AG04450 (cell line): ENCODE measurements around the gene CDC27. TPM values are rescaled to one million over a fixed set of nuclear protein-coding genes. Genes with fewer than 3 reads are reported as not detected.
A peak's percentile ranks its signal among the peaks of the same experiment; 100 is the strongest.
"Not testable (repeated sequence)": the region's sequence is repeated elsewhere in the genome, so short reads cannot be mapped to it uniquely, and the experiment has no call there.

Experiments
- CTCF ChIA-PET: fragments of 300-600, 350-600 bp; formaldehyde crosslinking; extraction: SDS; loops from one replicate; lab custom pipeline; 2022; ENCODE audit warnings: antibody characterized with exemption, inconsistent platforms; lab: Charles Lee
- POLR2A ChIA-PET: fragments of 350-600 bp; formaldehyde crosslinking; extraction: SDS; loops from one replicate; lab custom pipeline; 2021; ENCODE audit warnings: antibody characterized with exemption, inconsistent platforms; lab: Yijun Ruan, JAX
- DNase-seq: peaks from one replicate; pipeline ENCODE4 v3.0.0-alpha.2; 2011; ENCODE audit warnings: low read depth, low spot score
- H3K27ac ChIP-seq: one replicate; pipeline ENCODE4 v1.5.1; 2012; ENCODE audit warnings: low read depth, low read length, control low read depth
- H3K27me3 ChIP-seq: one replicate; pipeline ENCODE4 v1.6.0; 2012; ENCODE audit warnings: low read length; ENCODE audit not compliant: control insufficient read depth, insufficient read depth
- H3K4me3 ChIP-seq: 2 replicates; pipeline ENCODE4 v1.5.1; 2011; ENCODE audit warnings: mild to moderate bottlenecking, low read depth, low read length, control low read depth
- H3K9me3 ChIP-seq: 2 replicates; pipeline ENCODE4 v1.5.1; 2012; ENCODE audit warnings: low read length; ENCODE audit not compliant: control insufficient read depth, insufficient read depth
- polyA plus RNA-seq: library from polyadenylated mRNA; depleted of rRNA; stranded (reverse); fragments of >200 nt; gene quantifications from 2 replicates; pipeline ENCODE4 v1.2.3, GENCODE V29; 2011
- TF ChIP-seq, protein P1 (sequence below): IDR thresholded peaks from 2 replicates; pipeline ENCODE4 v1.5.1; 2011; ENCODE audit warnings: low read depth, low read length, control low read depth, inconsistent platforms

CDC27 gene
- polyA plus RNA-seq, 1 experiment, result 120 TPM

DNA sequence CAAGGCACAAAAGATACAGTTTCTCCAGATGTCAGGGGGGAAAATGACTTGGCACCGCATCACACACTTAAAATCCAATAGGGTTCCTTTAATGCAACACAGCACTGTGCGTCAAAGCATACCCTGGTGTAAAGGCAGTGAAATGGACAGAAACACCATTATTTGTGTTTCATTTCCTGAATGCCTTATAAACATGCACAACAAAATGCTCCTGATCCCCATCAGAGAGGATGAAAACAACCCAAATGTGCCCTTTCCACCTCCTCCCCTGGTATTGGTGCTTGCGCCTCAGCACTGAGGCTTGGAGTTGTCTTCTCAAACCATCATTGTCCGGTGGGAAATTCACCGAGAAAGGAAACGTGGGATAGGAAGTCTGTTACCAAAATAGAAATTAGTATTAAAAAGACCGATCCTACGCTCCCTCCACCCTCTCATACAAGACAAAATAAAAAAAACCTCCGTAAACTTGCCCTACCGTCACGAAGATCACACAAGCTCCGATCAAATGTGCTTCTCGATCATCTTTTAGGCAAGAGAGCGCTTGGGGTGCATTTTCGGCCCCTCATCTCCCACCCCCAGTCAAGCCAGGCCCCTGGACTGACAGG, 722 bp downstream of the CDC27 start:
- no peaks in the 10 kb centered on the region for H3K27me3 ChIP-seq
- CTCF ChIA-PET, result interaction anchor here (0.6 kb wide), 1 partner anchor 1088 kb away, joined by 8 read pairs; no protein-coding TSS in a partner anchor
- POLR2A ChIA-PET, result interaction anchor here (1.6 kb wide), 1 partner anchor 18 kb away, joined by 6 read pairs; no protein-coding TSS in a partner anchor
- DNase-seq, result no peak
- H3K27ac ChIP-seq, result peak overlapping the region; percentile 96
- peak overlapping the region; percentile 78 for H3K4me3 ChIP-seq
- H3K9me3 ChIP-seq, result peaks cover 3% of the 10 kb centered on the region; the same call in 1 of the 2 replicates
- TF ChIP-seq, protein P1, sequence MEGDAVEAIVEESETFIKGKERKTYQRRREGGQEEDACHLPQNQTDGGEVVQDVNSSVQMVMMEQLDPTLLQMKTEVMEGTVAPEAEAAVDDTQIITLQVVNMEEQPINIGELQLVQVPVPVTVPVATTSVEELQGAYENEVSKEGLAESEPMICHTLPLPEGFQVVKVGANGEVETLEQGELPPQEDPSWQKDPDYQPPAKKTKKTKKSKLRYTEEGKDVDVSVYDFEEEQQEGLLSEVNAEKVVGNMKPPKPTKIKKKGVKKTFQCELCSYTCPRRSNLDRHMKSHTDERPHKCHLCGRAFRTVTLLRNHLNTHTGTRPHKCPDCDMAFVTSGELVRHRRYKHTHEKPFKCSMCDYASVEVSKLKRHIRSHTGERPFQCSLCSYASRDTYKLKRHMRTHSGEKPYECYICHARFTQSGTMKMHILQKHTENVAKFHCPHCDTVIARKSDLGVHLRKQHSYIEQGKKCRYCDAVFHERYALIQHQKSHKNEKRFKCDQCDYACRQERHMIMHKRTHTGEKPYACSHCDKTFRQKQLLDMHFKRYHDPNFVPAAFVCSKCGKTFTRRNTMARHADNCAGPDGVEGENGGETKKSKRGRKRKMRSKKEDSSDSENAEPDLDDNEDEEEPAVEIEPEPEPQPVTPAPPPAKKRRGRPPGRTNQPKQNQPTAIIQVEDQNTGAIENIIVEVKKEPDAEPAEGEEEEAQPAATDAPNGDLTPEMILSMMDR, result no peak

- no peak overlapping the region for H3K27ac ChIP-seq
- no peak overlapping the region for H3K4me3 ChIP-seq
- no peaks in the 10 kb centered on the region for H3K27me3 ChIP-seq
- no peak for DNase-seq
- POLR2A ChIA-PET, result no interaction called here
- peaks cover 3% of the 10 kb centered on the region; the same call in 1 of the 2 replicates for H3K9me3 ChIP-seq
- TF ChIP-seq, protein P1, result no peak
- CTCF ChIA-PET, result interaction anchor here (0.6 to 1.3 kb wide), 3 partner anchors 66 to 431 kb away, joined by 3 to 4 read pairs (median 3); no protein-coding TSS in a partner anchor
Measured at GRCh38 chr17:47184681-47185080, 4.4 kb downstream of the CDC27 start.

DNA sequence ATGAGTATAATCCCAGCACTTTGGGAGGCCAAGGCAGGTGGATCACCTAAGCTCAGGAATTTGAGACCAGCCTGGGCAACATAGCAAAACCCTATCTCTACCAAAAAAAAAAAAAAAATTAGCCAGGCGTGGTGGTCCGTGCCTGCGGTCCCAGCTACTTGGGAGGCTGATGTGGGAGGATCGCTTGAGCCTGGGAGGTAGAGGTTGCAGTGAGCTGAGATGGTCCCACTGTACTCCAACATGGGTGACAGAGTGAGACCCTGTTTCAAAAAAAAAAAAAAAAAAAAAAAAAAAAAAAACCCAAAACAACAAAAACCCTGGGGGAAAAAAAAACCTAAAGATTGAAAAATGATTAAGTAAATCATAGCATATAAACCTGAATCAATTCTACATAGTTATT, 8.1 kb downstream of the CDC27 start:
- DNase-seq, H3K27me3 ChIP-seq, H3K4me3 ChIP-seq, POLR2A ChIA-PET, H3K9me3 ChIP-seq, H3K27ac ChIP-seq: not testable (repeated sequence)
- CTCF ChIA-PET, result interaction anchor here (0.6 to 1.7 kb wide), 2 partner anchors 8 to 135 kb away, joined by 3 to 8 read pairs; no protein-coding TSS in a partner anchor

GRCh38 chr17:47180337-47180736, 8.8 kb downstream of the CDC27 start:
- H3K4me3 ChIP-seq, result no peak overlapping the region
- H3K27ac ChIP-seq, result no peak overlapping the region
- no peaks in the 10 kb centered on the region for H3K9me3 ChIP-seq
- ChIA-PET POLR2A (no interaction called here), CTCF (interaction anchor here (0.6 to 1.7 kb wide), 2 partner anchors 8 to 135 kb away, joined by 3 to 8 read pairs; no protein-coding TSS in a partner anchor)
- TF ChIP-seq, protein P1, result no peak
- H3K27me3 ChIP-seq, result no peaks in the 10 kb centered on the region
- no peak for DNase-seq

DNA sequence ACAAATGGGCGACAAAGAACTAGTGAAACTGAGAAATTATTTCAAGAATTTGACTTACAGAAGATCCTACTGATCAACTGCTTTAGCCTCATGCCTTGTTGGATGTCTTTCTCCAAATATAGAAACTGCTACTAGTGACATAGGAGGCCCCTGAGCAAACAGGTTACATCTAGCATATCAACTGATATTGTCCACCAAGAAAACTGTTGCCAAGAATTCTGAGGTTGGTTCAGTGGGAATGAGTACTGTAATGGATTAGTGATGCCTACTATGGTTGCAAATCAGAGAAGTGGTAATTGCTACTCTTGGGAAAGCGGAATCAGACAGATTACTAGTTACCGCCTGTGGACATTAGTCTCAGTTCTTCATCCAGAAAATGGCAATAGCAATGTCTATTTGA, 10.0 kb downstream of the CDC27 start:
- H3K4me3 ChIP-seq, result no peak overlapping the region
- H3K27me3 ChIP-seq, result no peaks in the 10 kb centered on the region
- ChIA-PET CTCF (interaction anchor here (0.6 to 1.7 kb wide), 2 partner anchors 67 to 136 kb away, joined by 3 to 8 read pairs; no protein-coding TSS in a partner anchor), POLR2A (no interaction called here)
- H3K9me3 ChIP-seq, result no peaks in the 10 kb centered on the region
- H3K27ac ChIP-seq, result no peak overlapping the region
- TF ChIP-seq, protein P1, result no peak
- DNase-seq, result no peak
